NCI-H2107 (cell line): ENCODE measurements around the gene GABRB3.

Experiments used
- DNase-seq: peaks from one replicate; lab custom pipeline; 2025; lab: John Stamatoyannopoulos, UW

The GABRB3 gene

DNA sequence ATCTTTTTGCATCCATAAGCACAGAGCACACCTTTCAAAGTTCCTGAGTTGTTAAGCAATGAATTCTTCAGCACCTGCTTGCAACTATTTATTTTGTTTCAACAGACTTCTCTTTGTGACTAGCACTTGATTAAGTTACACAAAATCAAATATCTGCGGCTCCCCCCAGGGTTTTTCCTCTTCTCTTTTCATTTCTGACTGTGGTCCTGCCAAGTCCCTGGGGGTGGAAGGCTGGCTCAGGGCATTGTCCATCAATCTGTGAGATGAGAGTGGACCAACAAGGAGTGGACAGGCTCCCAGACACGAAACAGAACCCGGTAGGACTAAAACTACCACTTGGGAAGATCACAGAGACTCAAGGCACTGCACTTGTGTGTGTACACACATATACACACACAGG is 96.8 kb downstream of the GABRB3 start:
- no peak for DNase-seq

DNA sequence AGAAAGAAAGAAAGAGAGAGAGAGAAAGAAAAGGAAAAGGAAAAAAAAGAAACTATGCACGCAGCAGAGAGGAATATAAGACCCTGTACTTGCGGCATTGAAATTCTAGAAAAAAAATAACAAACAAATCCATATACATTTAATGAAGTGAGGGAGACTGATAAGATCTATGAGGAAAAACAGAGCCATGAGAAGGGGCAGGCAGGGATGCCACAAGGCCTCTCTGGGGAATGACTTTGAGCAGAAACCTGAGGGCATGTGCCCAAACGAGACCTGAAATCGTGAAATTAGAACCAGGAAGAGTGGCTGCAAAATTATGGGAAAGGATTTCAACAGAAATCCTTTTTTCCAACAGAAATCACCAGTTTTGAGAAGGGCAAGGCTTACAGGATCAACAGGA is 98.4 kb downstream of the GABRB3 start:
- DNase-seq, result no peak

GRCh38 chr15:26673445-26673844 is 99.4 kb downstream of the GABRB3 start:
- DNase-seq, result no peak

DNA sequence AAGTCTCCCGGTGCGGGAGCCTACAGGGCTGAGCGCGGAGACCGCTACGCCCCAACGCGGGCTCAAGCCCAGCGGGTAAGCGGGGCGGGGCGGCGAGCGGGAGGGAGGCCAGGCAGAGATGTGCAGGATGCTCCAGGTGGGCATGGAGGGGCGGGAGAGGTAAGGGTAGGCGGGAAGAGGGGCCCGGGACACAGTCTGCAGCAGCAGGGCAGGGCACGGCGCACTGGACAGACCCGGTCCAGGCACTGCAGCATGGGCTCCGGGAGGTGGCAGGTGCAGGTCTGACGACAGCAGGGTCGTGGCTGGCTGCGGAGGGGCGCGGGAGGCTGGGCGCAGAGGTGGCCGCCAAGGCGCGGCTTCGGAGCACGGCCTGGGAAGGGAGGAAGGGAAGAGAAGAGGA is 102.8 kb downstream of the GABRB3 start:
- DNase-seq, result no peak

- no peak for DNase-seq
Measured at GRCh38 chr15:26667222-26667988, 105.5 kb downstream of the GABRB3 start.

- no peak for DNase-seq
Measured at GRCh38 chr15:26665957-26666791, 106.7 kb downstream of the GABRB3 start.

GRCh38 chr15:26662283-26662682 is 110.6 kb downstream of the GABRB3 start:
- DNase-seq, result no peak

DNA sequence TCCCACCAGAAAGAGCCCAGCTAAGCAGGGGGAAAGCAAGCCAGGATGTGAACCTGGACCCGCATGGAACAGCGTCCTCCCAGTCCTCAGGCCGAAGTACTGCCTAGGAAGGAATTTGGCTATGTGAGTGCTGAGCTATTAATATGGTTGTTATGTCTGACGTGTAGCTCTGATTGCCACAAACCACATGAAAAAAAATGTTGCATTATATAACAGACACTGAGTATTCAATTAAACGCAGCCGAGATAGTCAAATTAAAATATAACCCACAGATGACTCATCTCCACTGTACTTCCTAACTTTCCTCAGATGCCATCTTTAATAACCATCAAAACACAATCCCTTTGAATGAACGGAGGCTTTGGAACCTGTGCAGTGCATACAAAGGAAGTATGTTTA is 111.1 kb downstream of the GABRB3 start:
- no peak for DNase-seq

GRCh38 chr15:26661107-26661506 is 111.8 kb downstream of the GABRB3 start:
- no peak for DNase-seq

DNA sequence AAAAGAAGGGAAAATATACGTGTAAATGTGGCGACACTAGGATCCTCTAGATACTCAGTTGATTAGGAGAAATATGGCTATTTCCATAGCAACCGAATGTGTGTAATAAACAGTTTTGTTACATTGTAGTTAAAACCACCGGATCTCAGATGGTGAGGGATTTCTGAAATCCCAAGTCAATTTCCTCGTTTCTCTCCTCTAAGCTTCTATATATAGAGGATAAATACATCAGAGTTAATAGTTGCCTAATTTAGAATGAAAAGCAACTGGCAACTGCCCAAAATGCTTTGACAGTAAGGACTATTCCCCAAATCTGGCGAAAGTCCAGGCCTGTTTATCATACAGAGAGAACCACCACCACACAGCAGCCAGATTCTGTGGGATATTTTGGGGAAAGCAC is 112.6 kb downstream of the GABRB3 start:
- no peak for DNase-seq

DNA sequence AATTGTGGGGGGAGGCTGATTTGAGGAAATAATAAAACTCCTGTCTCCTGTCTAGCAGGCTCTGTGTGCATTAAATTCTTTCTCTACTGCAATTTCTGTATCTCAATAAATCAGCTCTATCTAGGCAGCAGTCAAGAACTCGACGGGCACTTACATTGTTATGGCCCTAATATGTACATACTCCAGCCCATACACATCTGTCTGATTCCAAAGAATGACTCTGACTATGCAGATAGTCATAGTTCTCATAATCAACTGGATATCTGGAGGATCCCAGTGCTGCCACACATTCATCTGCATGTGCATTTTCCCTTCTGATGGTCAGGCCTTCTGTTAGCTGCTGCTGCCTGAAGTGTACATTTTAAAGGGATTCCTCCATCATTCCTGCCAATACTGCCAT is 114.6 kb downstream of the GABRB3 start:
- DNase-seq, result no peak

DNA sequence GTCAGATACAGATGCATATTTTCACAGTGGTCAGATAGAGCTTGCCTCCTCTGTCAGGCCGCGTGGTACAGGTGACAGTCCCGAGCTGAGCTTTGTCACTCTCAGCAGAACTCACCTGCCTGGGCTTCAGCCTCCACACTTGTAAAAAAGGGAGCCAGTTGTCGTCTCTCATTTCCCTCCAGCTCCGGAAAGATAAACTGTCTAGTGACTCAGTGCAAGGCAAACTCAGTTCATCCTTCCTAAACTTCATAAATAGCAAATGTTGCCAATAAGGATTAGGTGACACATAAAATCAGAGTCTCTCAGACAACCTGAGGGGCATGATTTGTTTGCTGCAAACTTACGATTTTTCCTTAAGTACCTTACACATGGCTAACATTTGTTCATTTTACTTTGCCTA is 116.8 kb downstream of the GABRB3 start:
- no peak for DNase-seq

- no peak for DNase-seq
Measured at GRCh38 chr15:26651909-26652308, 121.0 kb downstream of the GABRB3 start.

- DNase-seq, result no peak
Measured at GRCh38 chr15:26648676-26649075, 124.2 kb downstream of the GABRB3 start.

DNA sequence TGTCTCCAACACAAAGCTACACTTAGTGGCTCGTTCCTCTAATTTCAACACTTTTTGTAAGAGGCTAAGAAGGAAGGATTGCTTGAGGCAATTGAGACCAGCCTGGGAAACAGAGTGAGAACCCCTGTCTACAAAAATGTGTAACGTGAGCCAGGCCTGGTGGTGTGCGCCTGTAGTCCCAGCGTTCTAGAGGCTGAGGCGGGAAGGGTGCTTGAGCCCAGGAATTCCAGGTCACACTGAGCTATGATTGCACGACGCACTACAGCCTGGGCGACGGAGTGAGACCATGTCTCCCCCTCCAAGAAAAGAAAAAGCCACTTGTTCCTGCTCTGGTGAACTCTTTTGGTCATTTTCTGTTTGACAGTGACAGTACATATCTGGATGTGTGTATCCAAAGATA is 127.9 kb downstream of the GABRB3 start:
- no peak for DNase-seq

DNA sequence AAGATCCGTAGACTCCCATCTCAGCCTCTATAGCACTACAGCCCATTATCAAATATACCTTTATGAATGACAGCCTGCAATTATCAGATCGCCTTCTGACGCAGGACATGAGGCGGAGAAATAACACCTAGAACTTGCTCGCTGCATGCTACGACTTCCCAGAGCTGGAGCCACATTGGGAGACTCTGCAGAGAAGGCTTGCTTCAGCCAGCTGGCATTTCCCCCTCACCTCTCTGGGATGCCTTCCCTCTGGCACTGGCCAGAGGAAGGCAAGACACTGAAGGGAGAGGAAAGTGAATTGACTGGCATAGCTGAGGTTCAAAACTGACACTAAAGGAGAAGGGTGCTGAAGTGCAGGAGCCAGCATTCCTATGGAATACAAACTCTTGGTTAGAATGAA is 131.7 kb downstream of the GABRB3 start:
- DNase-seq, result no peak

DNA sequence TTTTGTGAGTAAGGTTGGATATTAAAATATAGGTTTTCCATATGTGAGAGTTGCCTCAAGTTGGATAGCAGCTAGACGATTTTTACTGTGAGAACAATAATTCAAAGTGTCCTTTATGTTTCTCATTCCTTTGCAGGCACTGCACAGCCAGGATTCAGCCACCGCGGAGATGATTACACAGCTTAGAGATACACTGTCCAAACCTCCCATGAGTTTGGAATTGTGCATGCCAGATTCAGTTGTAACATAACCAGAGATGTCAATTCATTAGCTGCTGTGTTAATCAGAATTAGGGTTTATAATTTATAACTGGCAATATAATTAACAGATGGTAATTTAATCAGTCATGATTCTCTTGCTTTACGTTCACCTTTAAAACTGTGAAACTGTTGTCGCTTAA is 132.3 kb downstream of the GABRB3 start:
- no peak for DNase-seq

DNA sequence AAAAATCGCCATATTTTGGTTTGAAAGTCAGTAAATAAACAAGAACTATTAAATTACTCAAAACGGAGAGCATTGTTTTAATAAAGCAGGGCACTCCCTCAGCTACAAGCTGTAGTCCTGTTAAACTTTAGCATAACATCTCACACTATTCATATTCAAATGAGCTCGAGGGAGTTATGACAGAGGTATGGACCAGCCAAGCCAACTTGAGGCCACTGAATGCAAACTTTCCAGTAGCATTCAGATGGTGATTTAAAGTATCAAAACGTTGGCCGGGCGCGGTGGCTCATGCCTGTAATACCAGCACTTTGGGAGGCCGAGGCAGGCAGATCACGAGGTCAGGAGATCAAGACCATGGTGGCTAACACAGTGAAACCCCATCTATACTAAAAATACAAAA is 132.9 kb downstream of the GABRB3 start:
- no peak for DNase-seq

DNA sequence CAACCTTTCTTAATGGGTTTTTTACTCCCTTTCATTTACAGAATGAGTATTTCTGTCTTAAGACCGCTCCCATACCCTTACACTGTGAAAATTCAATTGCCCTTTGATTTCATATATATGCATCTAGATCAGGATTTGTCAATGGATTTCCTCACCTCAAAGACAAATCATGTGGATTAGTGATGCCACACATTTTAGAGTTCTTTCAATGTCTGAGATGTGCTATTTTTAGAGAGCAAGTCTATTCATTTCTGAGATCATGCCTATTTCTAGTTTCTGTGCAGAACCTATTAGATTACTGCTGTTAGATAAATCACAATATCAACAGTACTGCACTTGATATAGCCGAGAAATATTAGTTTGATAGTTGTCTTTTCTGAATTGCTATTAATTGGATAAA is 137.3 kb downstream of the GABRB3 start:
- no peak for DNase-seq

DNA sequence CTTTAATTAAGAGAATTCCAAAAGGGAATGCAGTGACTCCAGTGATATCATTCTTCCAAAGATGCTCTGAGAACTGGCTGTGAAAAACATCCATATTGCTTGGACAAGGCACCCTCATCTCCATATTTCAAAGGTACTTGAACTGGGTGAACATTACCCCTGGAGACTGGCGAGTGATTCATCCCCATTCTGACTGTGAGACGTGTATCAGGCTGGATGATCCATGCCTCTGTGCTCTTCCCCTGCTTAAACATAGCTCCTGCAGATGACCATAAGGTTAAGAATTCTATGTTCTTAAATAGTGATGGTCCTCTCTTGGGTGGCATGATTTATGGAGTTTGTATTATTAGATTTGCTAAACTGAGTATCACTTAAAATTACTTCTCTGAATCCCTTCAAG is 137.8 kb downstream of the GABRB3 start:
- DNase-seq, result no peak

DNA sequence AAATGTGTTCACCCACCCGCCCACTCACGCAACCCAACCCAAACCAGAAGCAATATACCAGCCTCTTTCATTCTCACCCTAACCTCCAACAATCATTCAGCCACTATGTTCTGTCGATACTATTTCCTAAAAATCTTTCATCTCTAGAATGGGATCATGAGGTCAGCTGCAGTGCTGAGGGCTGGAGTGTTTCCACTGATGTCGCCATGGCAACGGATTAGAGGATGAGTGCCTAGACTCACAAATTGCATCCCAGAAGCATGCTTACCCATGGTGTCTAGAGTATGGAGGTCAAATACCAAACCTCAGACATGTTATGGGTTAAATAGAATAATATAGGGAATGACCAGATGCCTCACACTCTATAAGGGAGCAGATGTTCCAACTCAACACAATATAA is 138.5 kb downstream of the GABRB3 start:
- no peak for DNase-seq

DNA sequence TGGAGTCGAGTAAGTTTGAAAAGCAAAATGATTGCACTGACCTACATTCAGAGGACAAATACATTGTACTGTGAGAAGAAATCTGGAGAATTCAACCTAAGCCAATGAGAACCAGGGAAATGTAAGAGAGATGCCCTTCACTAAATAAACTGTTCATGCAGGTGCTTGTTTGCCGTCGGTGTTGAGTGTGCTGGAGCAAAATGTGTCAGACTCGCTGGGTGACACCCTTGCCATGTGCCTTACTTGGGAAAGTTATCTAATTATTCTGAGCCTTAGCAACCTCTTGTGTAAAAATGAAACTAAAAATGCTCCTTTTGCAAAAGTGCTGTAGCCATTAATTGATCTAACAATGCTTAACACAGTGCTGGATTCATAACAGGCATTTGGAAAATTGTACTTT is 140.4 kb downstream of the GABRB3 start:
- no peak for DNase-seq

DNA sequence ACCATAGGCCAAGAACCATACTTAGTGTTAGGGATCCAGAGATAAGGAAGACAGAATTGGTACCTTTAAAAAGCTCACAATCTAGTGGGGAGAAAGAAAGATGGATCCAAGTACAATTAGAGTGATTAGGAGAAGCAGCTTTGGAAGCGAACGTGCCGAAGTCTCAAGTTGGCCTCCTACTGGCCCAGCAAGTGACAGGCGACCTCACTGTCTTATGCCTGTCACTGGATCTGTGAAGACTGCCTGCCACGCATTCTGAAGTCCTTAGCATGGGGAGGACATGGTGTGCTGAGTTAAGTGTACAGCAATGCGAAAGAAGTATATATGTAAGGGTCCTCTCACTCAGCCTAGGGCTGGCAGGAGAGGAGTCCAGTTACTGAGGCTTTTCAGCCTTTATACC is 141.0 kb downstream of the GABRB3 start:
- no peak for DNase-seq

- no peak for DNase-seq
Measured at GRCh38 chr15:26630857-26631256, 142.0 kb downstream of the GABRB3 start.
